ENCODE measurements around the gene LTBR. TPM values are rescaled to one million over a fixed set of nuclear protein-coding genes. Genes with fewer than 3 reads are reported as not detected.

Gene LTBR
- total and polyA plus RNA-seq, 10 of the 15 experiments (the other 5 are each of a cell fraction or from before 2014, with no cell fraction given) = 0.24 to 0.44 TPM; not detected in 8

GRCh38 chr12:6407236-6407954 is 23.4 kb downstream of the LTBR start:
- DNase-seq (ENCODE audit: low read depth, low spot score) (no peak), ATAC-seq (no peak), FAIRE-seq (no peak)
- H3K4me3 ChIP-seq = no peak overlapping the region
- H3K27ac ChIP-seq (ENCODE audit: control insufficient read depth, insufficient read depth) = no peak overlapping the region
- ChIA-PET CTCF (no interaction called here), POLR2A (no interaction called here), RAD21 (ENCODE audit: unreplicated experiment) (no interaction called here), SMC1A (ENCODE audit: uncharacterized antibody, unreplicated experiment) (no interaction called here)
- H3K9me3 ChIP-seq (replicated peaks; ENCODE audit: control insufficient read depth, insufficient read depth, low read length) = no peaks in the 10 kb centered on the region
- no peaks in the 10 kb centered on the region for H3K36me3 ChIP-seq (ENCODE audit: control insufficient read depth in 2 of 2, insufficient read depth in 2 of 2, low read length in 1 of 2)
- no peak overlapping the region for H3K4me2 ChIP-seq (ENCODE audit: control insufficient read depth, insufficient read depth)
- H4K20me1 ChIP-seq (ENCODE audit: control insufficient read depth, insufficient read depth) = no peaks in the 10 kb centered on the region
- WGBS (ENCODE audit: insufficient coverage, insufficient replicate concordance, low lambda C conversion rate, missing lambda C conversion rate) = 75% methylated on average over 10 of the region's 10 CpGs
- intact Hi-C loops (cut with micrococcal nuclease; ENCODE audit: unreplicated experiment) = no loop called here
- in situ Hi-C loops (cut with MboI) = no loop called here
- H3K27me3 ChIP-seq (replicated peaks in 1 of 2; ENCODE audit: control insufficient read depth in 2 of 2, insufficient read depth in 2 of 2, low read length in 1 of 2) = no peaks in the 10 kb centered on the region; a peak in 1 of 4 replicates
- no TSS peak for BruUV-seq (replicated peaks)
- H3K4me1 ChIP-seq (ENCODE audit: control insufficient read depth, insufficient read depth, low read length) = no peaks in the 10 kb centered on the region
- no peak overlapping the region for H2AFZ ChIP-seq (ENCODE audit: control insufficient read depth, low read depth, low read length)
- H3K79me2 ChIP-seq (ENCODE audit: control insufficient read depth, insufficient read depth, low read length) = no peaks in the 10 kb centered on the region
- H3K9ac ChIP-seq (ENCODE audit: control insufficient read depth, insufficient read depth, low read length) = no peak overlapping the region
- TF ChIP-seq BACH1 (IDR thresholded peaks at IDR 0.05; ENCODE audit: borderline replicate concordance) (no peak), IRF4 (IDR thresholded peaks at IDR 0.05; ENCODE audit: low read depth, low read length) (no peak), CHD2 (IDR thresholded peaks at IDR 0.05; ENCODE audit: borderline replicate concordance, low read depth, low read length) (no peak), TAF1 (IDR thresholded peaks at IDR 0.05; ENCODE audit: borderline replicate concordance, low read depth, low read length) (no peak), E2F8 (IDR thresholded peaks at IDR 0.05; ENCODE audit: low read depth, partially characterized antibody) (no peak), PAX8 (IDR thresholded peaks at IDR 0.05) (no peak), YY1 (IDR thresholded peaks at IDR 0.05; ENCODE audit: low read depth, low read length) (no peak), MYC (IDR thresholded peaks at IDR 0.05; ENCODE audit: insufficient read depth, insufficient read length, insufficient replicate concordance, low read length, severe bottlenecking) (no peak), TCF7 (IDR thresholded peaks at IDR 0.05; ENCODE audit: borderline replicate concordance) (no peak), RUNX3 (IDR thresholded peaks at IDR 0.05; ENCODE audit: low read length) (no peak), RCOR1 (conservative IDR thresholded peaks at IDR 0.05; ENCODE audit: low read depth, low read length) (no peak), EED (IDR thresholded peaks at IDR 0.05; ENCODE audit: low read depth) (no peak), EGR1 (IDR thresholded peaks at IDR 0.05; ENCODE audit: borderline replicate concordance in 1 of 2, low read depth in 2 of 2, low read length in 2 of 2) (no peak), BRCA1 (IDR thresholded peaks at IDR 0.05; ENCODE audit: low read depth, low read length) (no peak)
- TF ChIP-seq, protein P1, sequence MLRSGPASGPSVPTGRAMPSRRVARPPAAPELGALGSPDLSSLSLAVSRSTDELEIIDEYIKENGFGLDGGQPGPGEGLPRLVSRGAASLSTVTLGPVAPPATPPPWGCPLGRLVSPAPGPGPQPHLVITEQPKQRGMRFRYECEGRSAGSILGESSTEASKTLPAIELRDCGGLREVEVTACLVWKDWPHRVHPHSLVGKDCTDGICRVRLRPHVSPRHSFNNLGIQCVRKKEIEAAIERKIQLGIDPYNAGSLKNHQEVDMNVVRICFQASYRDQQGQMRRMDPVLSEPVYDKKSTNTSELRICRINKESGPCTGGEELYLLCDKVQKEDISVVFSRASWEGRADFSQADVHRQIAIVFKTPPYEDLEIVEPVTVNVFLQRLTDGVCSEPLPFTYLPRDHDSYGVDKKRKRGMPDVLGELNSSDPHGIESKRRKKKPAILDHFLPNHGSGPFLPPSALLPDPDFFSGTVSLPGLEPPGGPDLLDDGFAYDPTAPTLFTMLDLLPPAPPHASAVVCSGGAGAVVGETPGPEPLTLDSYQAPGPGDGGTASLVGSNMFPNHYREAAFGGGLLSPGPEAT (IDR thresholded peaks at IDR 0.05; ENCODE audit: low read depth) = no peak
- TF ChIP-seq, protein P2, sequence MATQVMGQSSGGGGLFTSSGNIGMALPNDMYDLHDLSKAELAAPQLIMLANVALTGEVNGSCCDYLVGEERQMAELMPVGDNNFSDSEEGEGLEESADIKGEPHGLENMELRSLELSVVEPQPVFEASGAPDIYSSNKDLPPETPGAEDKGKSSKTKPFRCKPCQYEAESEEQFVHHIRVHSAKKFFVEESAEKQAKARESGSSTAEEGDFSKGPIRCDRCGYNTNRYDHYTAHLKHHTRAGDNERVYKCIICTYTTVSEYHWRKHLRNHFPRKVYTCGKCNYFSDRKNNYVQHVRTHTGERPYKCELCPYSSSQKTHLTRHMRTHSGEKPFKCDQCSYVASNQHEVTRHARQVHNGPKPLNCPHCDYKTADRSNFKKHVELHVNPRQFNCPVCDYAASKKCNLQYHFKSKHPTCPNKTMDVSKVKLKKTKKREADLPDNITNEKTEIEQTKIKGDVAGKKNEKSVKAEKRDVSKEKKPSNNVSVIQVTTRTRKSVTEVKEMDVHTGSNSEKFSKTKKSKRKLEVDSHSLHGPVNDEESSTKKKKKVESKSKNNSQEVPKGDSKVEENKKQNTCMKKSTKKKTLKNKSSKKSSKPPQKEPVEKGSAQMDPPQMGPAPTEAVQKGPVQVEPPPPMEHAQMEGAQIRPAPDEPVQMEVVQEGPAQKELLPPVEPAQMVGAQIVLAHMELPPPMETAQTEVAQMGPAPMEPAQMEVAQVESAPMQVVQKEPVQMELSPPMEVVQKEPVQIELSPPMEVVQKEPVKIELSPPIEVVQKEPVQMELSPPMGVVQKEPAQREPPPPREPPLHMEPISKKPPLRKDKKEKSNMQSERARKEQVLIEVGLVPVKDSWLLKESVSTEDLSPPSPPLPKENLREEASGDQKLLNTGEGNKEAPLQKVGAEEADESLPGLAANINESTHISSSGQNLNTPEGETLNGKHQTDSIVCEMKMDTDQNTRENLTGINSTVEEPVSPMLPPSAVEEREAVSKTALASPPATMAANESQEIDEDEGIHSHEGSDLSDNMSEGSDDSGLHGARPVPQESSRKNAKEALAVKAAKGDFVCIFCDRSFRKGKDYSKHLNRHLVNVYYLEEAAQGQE (IDR thresholded peaks at IDR 0.05; ENCODE audit: low read depth, low read length) = no peak

Data from GM12878 (cell line).